Smooth muscle cell (in vitro differentiated cells): ENCODE data around the gene HOXB9. TPM values are rescaled to one million over a fixed set of nuclear protein-coding genes. Genes with fewer than 3 reads are reported as not detected.

Experiments used
- DNase-seq: peaks from one replicate; lab custom pipeline; 2025; ENCODE audit not compliant: unreplicated experiment; lab: John Stamatoyannopoulos, UW
- H2AFZ ChIP-seq: fragments of 200-600 bp; sonication (generic); 2 replicates; pipeline ENCODE4 v1.6.0; 2016; ENCODE audit warnings: antibody characterized with exemption, low read depth, mild to moderate bottlenecking
- H3F3A ChIP-seq: fragments of 200-600 bp; sonication (generic); 2 replicates; pipeline ENCODE4 v1.6.0; 2017; ENCODE audit warnings: antibody characterized with exemption, low read depth
- H3K27ac ChIP-seq: fragments of 200-600 bp; sonication (generic); 2 replicates; pipeline ENCODE4 v1.5.1; 2016; ENCODE audit warnings: low read depth, mild to moderate bottlenecking
- H3K27me3 ChIP-seq: fragments of 200-600 bp; sonication (generic); 2 replicates; pipeline ENCODE4 v1.6.1; 2016; ENCODE audit warnings: low read depth, mild to moderate bottlenecking
- H3K36me3 ChIP-seq: fragments of 200-600 bp; sonication (generic); 2 replicates; pipeline ENCODE4 v1.5.1; 2016; ENCODE audit warnings: low read depth
- H3K4me1 ChIP-seq: fragments of 200-600 bp; sonication (generic); 2 replicates; pipeline ENCODE4 v1.5.1; 2016; ENCODE audit warnings: low read depth
- H3K4me2 ChIP-seq: fragments of 200-600 bp; sonication (generic); 2 replicates; pipeline ENCODE4 v1.6.0; 2016; ENCODE audit warnings: mild to moderate bottlenecking
- H3K4me3 ChIP-seq: fragments of 200-600 bp; sonication (generic); 2 replicates; pipeline ENCODE4 v1.5.1; 2016; ENCODE audit warnings: mild to moderate bottlenecking
- H3K79me2 ChIP-seq: fragments of 200-600 bp; sonication (generic); 2 replicates; pipeline ENCODE4 v1.6.0; 2016; ENCODE audit warnings: low read depth, mild to moderate bottlenecking
- H3K9ac ChIP-seq: fragments of 200-600 bp; sonication (generic); 2 replicates; pipeline ENCODE4 v1.6.0; 2016; ENCODE audit warnings: low read depth
- H3K9me3 ChIP-seq: fragments of 200-600 bp; sonication (generic); replicated peaks from 2 replicates; pipeline ENCODE4 v1.5.1; 2016; ENCODE audit warnings: low read depth
- H4K20me1 ChIP-seq: fragments of 200-600 bp; sonication (generic); 2 replicates; pipeline ENCODE4 v1.6.0; 2016; ENCODE audit warnings: low read depth
- WGBS: methylation state at CpG from one replicate; pipeline ENCODE4 v1.1.7; 2016; ENCODE audit warnings: low lambda C conversion rate; 5-methylcytosine and 5-hydroxymethylcytosine counted together
- polyA plus RNA-seq: library from polyadenylated mRNA; unstranded; fragments of >200 nt; fragmentation: Nextera tagmentation; extraction: Ambion mirVana; gene quantifications from 2 replicates; pipeline ENCODE4 v1.2.1, GENCODE V29; 2016
- total RNA-seq: library from RNA; depleted of rRNA; stranded (reverse); fragments of >200 nt; gene quantifications from 2 replicates; pipeline ENCODE4 v1.2.3, GENCODE V29; 2014
- TF ChIP-seq, protein P1 (sequence below): fragments of 200-600 bp; sonication (generic); IDR thresholded peaks from 2 replicates; pipeline ENCODE4 v1.5.1; 2017; ENCODE audit warnings: borderline replicate concordance, mild to moderate bottlenecking, antibody characterized with exemption; ENCODE audit not compliant: insufficient read depth, poor library complexity, severe bottlenecking

The HOXB9 gene
- total and polyA plus RNA-seq, 2 experiments from 2014 or later: 13.8 to 24.3 TPM

DNA sequence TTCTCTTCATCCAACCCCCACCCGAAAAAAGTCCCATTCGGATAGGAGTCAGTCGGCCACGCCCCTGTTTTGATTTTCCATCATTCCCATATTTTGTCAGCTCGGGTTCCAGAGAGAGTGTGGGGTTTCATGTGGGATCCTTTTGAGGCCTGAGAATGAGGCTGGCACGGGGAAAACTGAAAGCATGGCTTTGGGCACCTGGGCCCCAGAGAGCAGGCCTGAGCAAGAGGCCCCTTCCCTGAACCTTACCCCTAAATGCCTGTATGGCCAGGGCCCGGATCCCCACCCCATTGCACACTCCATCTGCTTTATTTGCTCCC lies 43.4 kb downstream of the HOXB9 start:
- Histone ChIP-seq H4K20me1 (peaks cover 96% of the 10 kb centered on the region), H3K9ac (no peak overlapping the region), H3K79me2 (peaks cover 69% of the 10 kb centered on the region), H3K9me3 (no peaks in the 10 kb centered on the region), H3F3A (no peaks in the 10 kb centered on the region), H2AFZ (no peak overlapping the region), H3K4me3 (no peak overlapping the region), H3K4me2 (peak overlapping the region; percentile 87), H3K36me3 (no peaks in the 10 kb centered on the region), H3K27ac (no peak overlapping the region), H3K4me1 (no peaks in the 10 kb centered on the region), H3K27me3 (peaks cover 82% of the 10 kb centered on the region)
- WGBS: 49% methylated on average over 7 of the region's 7 CpGs
- TF ChIP-seq, protein P1, sequence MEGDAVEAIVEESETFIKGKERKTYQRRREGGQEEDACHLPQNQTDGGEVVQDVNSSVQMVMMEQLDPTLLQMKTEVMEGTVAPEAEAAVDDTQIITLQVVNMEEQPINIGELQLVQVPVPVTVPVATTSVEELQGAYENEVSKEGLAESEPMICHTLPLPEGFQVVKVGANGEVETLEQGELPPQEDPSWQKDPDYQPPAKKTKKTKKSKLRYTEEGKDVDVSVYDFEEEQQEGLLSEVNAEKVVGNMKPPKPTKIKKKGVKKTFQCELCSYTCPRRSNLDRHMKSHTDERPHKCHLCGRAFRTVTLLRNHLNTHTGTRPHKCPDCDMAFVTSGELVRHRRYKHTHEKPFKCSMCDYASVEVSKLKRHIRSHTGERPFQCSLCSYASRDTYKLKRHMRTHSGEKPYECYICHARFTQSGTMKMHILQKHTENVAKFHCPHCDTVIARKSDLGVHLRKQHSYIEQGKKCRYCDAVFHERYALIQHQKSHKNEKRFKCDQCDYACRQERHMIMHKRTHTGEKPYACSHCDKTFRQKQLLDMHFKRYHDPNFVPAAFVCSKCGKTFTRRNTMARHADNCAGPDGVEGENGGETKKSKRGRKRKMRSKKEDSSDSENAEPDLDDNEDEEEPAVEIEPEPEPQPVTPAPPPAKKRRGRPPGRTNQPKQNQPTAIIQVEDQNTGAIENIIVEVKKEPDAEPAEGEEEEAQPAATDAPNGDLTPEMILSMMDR: no peak
- DNase-seq: no peak

DNA sequence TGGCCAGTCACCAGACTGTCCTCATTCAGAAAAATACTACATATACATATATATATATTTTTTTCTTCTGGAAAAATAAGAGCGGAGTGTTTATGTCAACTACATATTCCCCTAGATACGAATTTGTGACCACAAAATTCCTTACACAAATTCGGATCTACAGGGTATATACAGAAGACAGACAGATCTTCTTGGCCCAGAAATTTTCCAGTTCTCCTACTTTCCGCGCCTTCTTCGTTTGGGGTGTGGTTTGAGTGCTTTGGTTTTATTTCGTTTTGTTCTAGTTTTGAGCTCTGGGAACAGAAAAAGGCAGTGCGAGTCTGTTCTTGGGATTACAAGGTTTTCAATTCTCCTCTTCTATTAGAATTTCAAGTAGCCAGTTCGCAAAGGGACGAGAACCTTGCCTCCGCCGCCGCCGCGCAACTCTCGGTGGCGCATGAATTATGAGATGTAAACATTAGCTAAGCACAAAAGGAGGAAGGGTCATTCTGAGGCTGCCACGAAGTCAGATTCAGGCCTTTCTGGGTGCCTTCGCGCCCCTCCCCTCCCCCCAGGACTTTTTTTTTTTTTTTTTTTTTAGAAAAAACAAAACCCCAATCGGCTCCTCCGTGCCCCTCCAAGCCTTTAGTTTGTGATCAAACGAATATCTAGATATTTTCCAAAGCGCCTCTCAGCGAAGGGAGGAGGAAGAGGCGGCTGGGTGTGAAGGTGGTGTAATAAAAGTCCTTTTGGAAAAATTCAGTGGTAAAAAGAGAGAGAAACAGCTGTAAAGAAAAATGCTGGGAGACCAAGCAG lies 46.2 kb downstream of the HOXB9 start:
- TF ChIP-seq, protein P1: no peak
- Histone ChIP-seq H3K27ac (no peak overlapping the region), H3K27me3 (peaks cover 87% of the 10 kb centered on the region), H3F3A (no peaks in the 10 kb centered on the region), H3K9ac (no peak overlapping the region), H3K36me3 (no peaks in the 10 kb centered on the region), H3K4me1 (peaks cover 7% of the 10 kb centered on the region), H3K9me3 (no peaks in the 10 kb centered on the region), H4K20me1 (peaks cover 97% of the 10 kb centered on the region), H3K4me2 (peak overlapping the region; percentile 90), H3K79me2 (peaks cover 69% of the 10 kb centered on the region), H3K4me3 (peak overlapping the region; percentile 19), H2AFZ (no peak overlapping the region)
- 27% methylated on average over 26 of the region's 26 CpGs for WGBS
- no peak for DNase-seq

DNA sequence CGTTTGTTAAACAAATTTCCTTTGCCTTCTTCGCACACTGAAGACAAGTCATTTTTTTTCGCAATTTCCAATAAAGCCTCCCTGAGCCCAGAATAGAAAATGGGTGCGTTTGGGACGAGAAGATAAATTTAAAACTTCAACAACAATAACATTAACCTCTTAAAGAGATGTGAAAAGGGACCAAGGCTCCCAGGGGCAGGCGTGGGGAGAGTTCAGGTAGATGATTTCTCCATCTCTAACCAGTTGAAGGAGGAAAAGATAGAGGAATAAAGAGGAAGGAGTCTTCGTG lies 46.7 kb downstream of the HOXB9 start:
- no peaks in the 10 kb centered on the region for H3K36me3 ChIP-seq
- TF ChIP-seq, protein P1: no peak
- 34% methylated on average over 7 of the region's 7 CpGs for WGBS
- no peak for DNase-seq
- no peak overlapping the region for H2AFZ ChIP-seq
- peaks cover 97% of the 10 kb centered on the region for H4K20me1 ChIP-seq
- peak overlapping the region; percentile 90 for H3K4me2 ChIP-seq
- peaks cover 67% of the 10 kb centered on the region for H3K79me2 ChIP-seq
- H3F3A ChIP-seq: no peaks in the 10 kb centered on the region
- peaks cover 7% of the 10 kb centered on the region for H3K4me1 ChIP-seq
- H3K27ac ChIP-seq: no peak overlapping the region
- H3K9ac ChIP-seq: no peak overlapping the region
- H3K9me3 ChIP-seq: no peaks in the 10 kb centered on the region
- peak overlapping the region; percentile 53 for H3K4me3 ChIP-seq
- peaks cover 90% of the 10 kb centered on the region for H3K27me3 ChIP-seq
